ENCODE measurements around the gene SHISA8.
"Not testable (repeated sequence)": the region's sequence is repeated elsewhere in the genome, so short reads cannot be mapped to it uniquely, and the experiment has no call there.

Gene SHISA8

GRCh38 chr22:41900652-41901312, 14.1 kb downstream of the SHISA8 start:
- no peak for DNase-seq (ENCODE audit: low read depth in 2 of 2, low spot score in 1 of 2)

- no peak for DNase-seq (ENCODE audit: low read depth in 2 of 2, low spot score in 1 of 2)
Observed at GRCh38 chr22:41899992-41900651, 14.8 kb downstream of the SHISA8 start.

DNA sequence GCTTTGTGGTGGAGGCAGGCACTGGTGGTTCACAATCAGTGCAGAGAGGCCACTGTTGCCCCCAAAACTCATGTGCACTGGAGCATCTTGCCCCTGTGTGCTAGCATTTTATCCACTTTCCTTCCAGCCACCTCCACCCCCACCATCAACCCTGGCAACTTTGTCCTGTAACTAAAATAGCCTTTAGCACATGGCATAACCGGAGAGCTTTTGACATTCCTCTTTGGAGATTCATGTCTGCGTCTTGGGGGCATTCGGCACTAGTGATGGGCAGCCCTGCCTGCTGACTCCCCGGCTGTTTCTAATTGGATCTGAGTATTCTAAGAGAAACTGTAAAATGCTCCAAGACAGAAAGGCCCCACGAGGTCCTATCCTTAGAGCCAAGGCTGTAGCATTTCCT, 15.8 kb downstream of the SHISA8 start:
- no peak for DNase-seq (ENCODE audit: low read depth in 2 of 2, low spot score in 1 of 2)

GRCh38 chr22:41898645-41899044, 16.2 kb downstream of the SHISA8 start:
- no peak for DNase-seq (ENCODE audit: low read depth in 2 of 2, low spot score in 1 of 2)

GRCh38 chr22:41893591-41894375, 21.1 kb downstream of the SHISA8 start:
- no peak for DNase-seq (ENCODE audit: low read depth in 2 of 2, low spot score in 1 of 2)

DNA sequence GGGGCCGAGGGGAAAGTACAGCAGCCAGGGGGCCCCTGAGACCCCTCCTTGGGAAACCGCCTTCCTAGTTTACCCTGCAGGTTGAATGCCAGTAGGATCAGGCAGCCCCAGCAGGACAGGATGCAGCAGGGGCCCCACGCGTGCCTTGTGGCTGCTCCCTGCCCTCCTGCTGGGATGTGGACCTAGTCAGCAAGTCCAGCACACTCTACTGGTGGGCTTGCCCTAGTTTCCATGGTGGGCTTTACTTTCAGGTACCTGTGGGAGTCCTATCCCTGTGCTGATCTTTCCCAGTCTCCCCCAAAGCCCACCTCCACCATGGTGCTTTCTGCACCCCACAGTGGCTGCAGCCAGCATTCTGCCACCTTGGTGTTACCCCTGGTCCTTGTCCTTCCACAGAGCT, 22.2 kb downstream of the SHISA8 start:
- DNase-seq (ENCODE audit: low read depth in 2 of 2, low spot score in 1 of 2), result no peak

- no peak for DNase-seq (ENCODE audit: low read depth in 2 of 2, low spot score in 1 of 2)
Observed at GRCh38 chr22:41891407-41891806, 23.5 kb downstream of the SHISA8 start.

DNA sequence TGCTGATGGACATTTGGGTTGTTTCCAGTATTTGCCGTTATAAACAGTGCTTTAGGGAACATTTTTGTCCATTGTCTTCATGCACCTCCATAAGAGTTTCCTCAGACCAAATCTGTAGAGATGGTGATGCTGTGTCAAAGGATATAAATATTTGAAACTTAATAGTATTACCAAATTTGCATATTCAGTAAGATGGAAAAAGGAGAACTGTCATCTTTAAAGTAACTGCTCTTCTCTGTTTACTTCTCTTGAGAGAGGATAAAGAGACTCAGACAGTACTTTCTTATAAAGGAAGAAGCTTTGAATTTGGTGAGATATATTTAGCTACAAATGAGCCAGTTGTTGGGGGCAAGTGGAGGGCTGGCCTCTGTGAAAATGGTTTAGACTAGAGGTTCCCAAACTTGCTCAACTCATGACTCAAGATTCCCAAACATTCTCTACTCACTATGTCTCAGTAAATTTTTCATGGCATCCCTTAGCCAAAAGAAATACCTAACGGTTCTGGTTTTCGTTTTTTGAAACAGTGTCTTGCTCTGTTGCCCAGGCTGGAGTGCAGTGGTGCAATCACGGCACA, 26.2 kb downstream of the SHISA8 start:
- DNase-seq (ENCODE audit: low read depth in 2 of 2, low spot score in 1 of 2), result no peak

DNA sequence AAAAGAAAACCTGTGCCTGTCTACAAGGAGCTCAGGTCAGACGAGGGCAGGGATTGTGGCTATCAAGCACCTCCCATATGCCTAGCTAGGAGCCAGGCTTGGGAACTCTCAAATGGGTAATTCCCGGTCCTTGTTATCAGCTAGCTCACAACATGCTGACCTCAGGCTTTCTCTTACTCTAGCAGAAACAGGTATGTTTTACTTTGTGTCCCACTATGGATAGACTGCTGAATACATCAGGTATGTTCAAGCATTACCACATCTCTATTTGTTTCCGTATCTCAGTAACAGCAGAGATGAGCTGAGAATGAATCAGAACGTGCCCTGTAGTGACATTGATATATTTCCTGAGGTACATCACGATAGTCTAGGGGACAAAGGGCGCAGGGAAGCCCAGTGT, 29.4 kb downstream of the SHISA8 start:
- no peak for DNase-seq (ENCODE audit: low read depth in 2 of 2, low spot score in 1 of 2)

GRCh38 chr22:41885116-41885515, 29.8 kb downstream of the SHISA8 start:
- no peak for DNase-seq (ENCODE audit: low read depth in 2 of 2, low spot score in 1 of 2)

DNA sequence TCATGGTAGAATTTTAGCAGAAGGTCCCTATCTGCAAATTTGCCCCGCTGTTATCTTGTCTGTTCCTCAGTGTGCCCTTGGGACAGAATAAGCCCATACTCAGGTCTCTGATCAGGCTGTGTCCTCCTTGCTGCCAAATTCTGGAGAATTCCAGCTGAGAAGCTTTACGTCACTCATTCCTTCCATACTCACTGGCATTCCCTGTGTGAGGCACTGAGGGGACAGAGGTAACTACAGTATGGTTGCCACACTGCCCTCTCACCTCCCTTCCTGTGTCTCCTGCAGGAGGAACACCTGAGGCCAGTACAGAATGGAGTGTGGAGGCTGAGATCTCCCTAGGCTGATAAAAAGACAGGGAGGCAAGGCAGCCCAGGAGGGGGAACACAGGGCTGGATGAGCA, 31.5 kb downstream of the SHISA8 start:
- DNase-seq (ENCODE audit: low read depth in 2 of 2, low spot score in 1 of 2), result no peak

DNA sequence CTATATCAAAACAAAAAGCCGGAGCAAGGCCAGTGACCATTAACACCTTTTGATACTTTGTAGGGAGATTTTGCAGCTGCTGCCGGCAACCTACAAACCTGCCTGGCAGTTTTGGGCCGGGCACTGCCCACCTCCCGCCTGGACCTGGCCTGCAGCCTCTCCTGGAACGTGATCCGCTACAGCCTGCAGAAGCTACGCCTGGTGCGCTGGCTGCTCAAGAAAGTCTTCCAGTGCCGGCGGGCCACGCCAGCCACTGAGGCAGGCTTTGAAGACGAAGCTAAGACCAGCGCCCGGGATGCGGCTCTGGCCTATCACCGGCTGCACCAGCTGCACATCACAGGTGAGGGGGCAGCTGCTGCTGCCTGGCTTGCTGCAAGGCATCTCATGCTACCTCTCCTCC, 34.2 kb downstream of the SHISA8 start:
- DNase-seq (ENCODE audit: low read depth in 2 of 2, low spot score in 1 of 2), result no peak

- no peak for DNase-seq (ENCODE audit: low read depth in 2 of 2, low spot score in 1 of 2)
Observed at GRCh38 chr22:41876675-41877074, 38.2 kb downstream of the SHISA8 start.

GRCh38 chr22:41876275-41876674, 38.6 kb downstream of the SHISA8 start:
- DNase-seq (ENCODE audit: low read depth in 2 of 2, low spot score in 1 of 2), result no peak

- DNase-seq (ENCODE audit: low read depth in 2 of 2, low spot score in 1 of 2), result no peak
Observed at GRCh38 chr22:41875531-41876270, 39.2 kb downstream of the SHISA8 start.

DNA sequence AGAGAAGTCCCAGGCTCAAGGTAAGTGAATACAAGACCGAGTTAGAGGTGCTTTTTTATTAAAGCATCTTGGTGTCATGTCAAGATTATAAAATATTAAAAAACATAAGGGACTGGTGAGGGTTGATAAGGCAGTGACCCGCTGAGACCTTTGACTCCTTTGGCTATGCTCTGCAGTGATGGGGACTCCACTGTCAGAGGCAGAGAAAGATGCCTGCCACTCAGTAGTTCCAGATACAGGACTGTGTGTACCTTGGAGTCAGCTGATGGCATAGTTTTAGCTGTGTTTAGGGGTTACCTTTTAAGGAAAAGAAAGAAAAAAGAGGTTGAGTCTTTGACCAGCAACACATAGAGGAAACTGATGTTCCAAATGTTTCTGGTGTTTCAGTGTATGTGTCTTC, 40.8 kb downstream of the SHISA8 start:
- no peak for DNase-seq (ENCODE audit: low read depth in 2 of 2, low spot score in 1 of 2)

- no peak for DNase-seq (ENCODE audit: low read depth in 2 of 2, low spot score in 1 of 2)
Observed at GRCh38 chr22:41873391-41873790, 41.5 kb downstream of the SHISA8 start.

- DNase-seq (ENCODE audit: low read depth in 2 of 2, low spot score in 1 of 2), result no peak
Observed at GRCh38 chr22:41870786-41871185, 44.1 kb downstream of the SHISA8 start.

DNA sequence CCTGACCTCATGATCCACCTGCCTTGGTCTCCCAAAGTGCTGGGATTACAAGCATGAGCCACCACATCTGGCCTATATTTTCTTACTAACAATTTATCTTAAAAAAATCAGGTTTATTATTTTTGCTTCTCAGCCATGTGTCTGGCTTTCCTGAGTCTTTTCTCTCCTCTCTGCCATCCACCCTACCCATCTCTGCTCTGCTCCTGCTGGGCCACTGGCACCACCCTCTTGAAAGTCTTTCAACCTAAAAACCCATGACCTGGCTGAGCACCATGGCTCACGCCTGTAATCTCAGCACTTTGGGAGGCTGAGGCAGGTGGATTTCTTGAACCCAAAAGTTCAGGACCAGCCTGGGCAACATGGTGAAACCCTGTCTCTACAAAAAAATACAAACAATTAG, 44.8 kb downstream of the SHISA8 start:
- not testable (repeated sequence) for DNase-seq (ENCODE audit: low read depth in 2 of 2, low spot score in 1 of 2)

DNA sequence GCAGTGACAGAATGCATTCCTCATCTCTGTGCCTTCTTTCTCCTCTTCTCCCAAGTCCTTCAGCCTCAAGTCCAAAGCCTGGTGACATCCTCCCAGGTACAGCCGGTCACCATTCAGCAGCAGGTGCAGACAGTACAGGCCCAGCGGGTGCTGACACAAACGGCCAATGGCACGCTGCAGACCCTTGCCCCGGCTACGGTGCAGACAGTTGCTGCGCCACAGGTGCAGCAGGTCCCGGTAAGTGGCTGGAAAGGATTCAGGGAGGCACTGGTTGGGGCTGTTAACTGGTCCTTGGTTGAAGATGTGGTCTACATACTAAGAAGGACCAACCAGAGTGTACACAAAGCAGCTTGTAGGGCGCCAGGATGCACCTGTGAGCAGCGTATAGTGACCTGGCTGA, 46.3 kb downstream of the SHISA8 start:
- no peak for DNase-seq (ENCODE audit: low read depth in 2 of 2, low spot score in 1 of 2)

DNA sequence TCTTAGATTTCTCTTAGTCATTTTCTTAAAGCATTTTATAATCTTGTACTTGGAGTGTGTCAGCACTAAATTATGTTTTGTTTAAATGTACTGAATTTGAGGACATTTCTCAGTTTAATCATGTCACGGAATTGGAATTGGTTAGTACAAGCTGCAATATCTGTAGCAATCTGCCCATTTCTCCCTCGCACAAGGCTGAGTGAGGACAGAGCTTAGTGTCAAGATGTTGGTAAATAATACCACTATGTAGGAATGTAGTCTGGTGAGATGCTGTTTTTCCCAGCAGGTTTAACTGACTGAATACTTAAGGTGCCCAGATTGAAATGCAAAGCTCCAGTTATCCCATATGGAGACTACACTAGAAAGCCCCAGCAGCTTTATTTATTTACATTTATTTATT, 51.4 kb downstream of the SHISA8 start:
- DNase-seq (ENCODE audit: low read depth in 2 of 2, low spot score in 1 of 2), result no peak
